T-cell (primary cell): ENCODE data around the gene SCNN1G. TPM values are rescaled to one million over a fixed set of nuclear protein-coding genes. Genes with fewer than 3 reads are reported as not detected.

Source experiments
- ATAC-seq, 4 experiments: fragments of 200-7000 bp in 3 of 4; fragments of 150-1000 bp in 1 of 4; cut with Tn5 transposase; replicated peaks in 1 of 4; 1 replicate in 3 of 4; 2 replicates in 1 of 4; pipeline ENCODE4 v1.10.0; 2021; ENCODE audit warnings: moderate library complexity in 3 of 4, mild to moderate bottlenecking in 2 of 4, moderate number of reproducible peaks in 1 of 4
- CTCF ChIA-PET, 2 donors: fragments of 300-600 bp; sonication (Branson Sonifier 250); formaldehyde crosslinking; loops; one replicate each; lab custom pipeline; 2022; ENCODE audit warnings: antibody characterized with exemption in 2 of 2; lab: Charles Lee
- POLR2A ChIA-PET, 2 donors: fragments of 300-600 bp; sonication (Branson Sonifier 250); formaldehyde crosslinking; loops; one replicate each; lab custom pipeline; 2022; ENCODE audit warnings: antibody characterized with exemption in 2 of 2; lab: Charles Lee
- DNase-seq, 35 experiments: peaks; one replicate each; pipeline versions ENCODE4 v3.0.0 to v3.0.0-alpha.2; 2013 to 2023
- H3K27ac ChIP-seq: one replicate; pipeline ENCODE4 v1.5.1; 2013; ENCODE audit warnings: low read length
- H3K27me3 ChIP-seq, 2 experiments: replicated peaks in 1 of 2; 1 replicate in 1 of 2; 2 replicates in 1 of 2; pipeline versions ENCODE4 v1.6.1 to v1.7.0; 2013; ENCODE audit warnings: low read length in 1 of 2, mixed read lengths in 1 of 2; ENCODE audit not compliant: control insufficient read depth in 2 of 2, insufficient read depth in 2 of 2; ENCODE audit errors: extremely low read depth in 1 of 2
- H3K36me3 ChIP-seq, 2 donors: 1 replicate in 1 of 2; 2 replicates in 1 of 2; pipeline versions ENCODE4 v1.6.1 to v1.7.0; 2013; ENCODE audit warnings: low read length in 1 of 2; ENCODE audit not compliant: control insufficient read depth in 2 of 2, insufficient read depth in 1 of 2; ENCODE audit errors: extremely low read depth in 1 of 2
- H3K4me1 ChIP-seq, 2 experiments: 1 replicate in 1 of 2; 2 replicates in 1 of 2; pipeline versions ENCODE4 v1.6.1 to v1.7.0; 2013; ENCODE audit warnings: low read length in 2 of 2, mixed read lengths in 1 of 2; ENCODE audit not compliant: insufficient read depth in 2 of 2, control insufficient read depth in 1 of 2; ENCODE audit errors: extremely low read depth in 1 of 2
- H3K4me3 ChIP-seq, 2 donors: 1 replicate in 1 of 2; 2 replicates in 1 of 2; pipeline versions ENCODE4 v1.5.1 to v1.7.0; 2013; ENCODE audit warnings: mild to moderate bottlenecking in 2 of 2, low read length in 1 of 2, moderate library complexity in 1 of 2; ENCODE audit not compliant: control insufficient read depth in 1 of 2; ENCODE audit errors: extremely low read depth in 1 of 2
- H3K9me3 ChIP-seq: 2 replicates; pipeline ENCODE4 v1.7.0; 2013
- H3K27ac Mint-ChIP-seq, 2 donors: one replicate each; pipeline ENCODE4 v1.8.0; 2020 to 2021; ENCODE audit warnings: mild to moderate bottlenecking in 2 of 2, mixed read lengths in 2 of 2
- H3K27me3 Mint-ChIP-seq, 2 donors: one replicate each; pipeline ENCODE4 v1.8.0; 2021 to 2022; ENCODE audit warnings: mixed read lengths in 2 of 2
- H3K36me3 Mint-ChIP-seq: one replicate; pipeline ENCODE4 v1.8.0; 2021; ENCODE audit warnings: mixed read lengths
- H3K4me1 Mint-ChIP-seq, 3 donors: one replicate each; pipeline ENCODE4 v1.8.0; 2020 to 2022; ENCODE audit warnings: mixed read lengths in 3 of 3, mild to moderate bottlenecking in 1 of 3
- H3K4me3 Mint-ChIP-seq, 3 donors: one replicate each; pipeline ENCODE4 v1.8.0; 2020 to 2022; ENCODE audit warnings: mild to moderate bottlenecking in 3 of 3, mixed read lengths in 3 of 3, moderate library complexity in 3 of 3
- H3K9me3 Mint-ChIP-seq, 3 donors: one replicate each; pipeline ENCODE4 v1.8.0; 2020 to 2022; ENCODE audit warnings: mixed read lengths in 3 of 3
- WGBS: methylation state at CpG from one replicate; pipeline ENCODE4 v1.1.5; 2013; ENCODE audit warnings: missing lambda C conversion rate; ENCODE audit not compliant: insufficient coverage; 5-methylcytosine and 5-hydroxymethylcytosine counted together
- total RNA-seq, 35 experiments: library from RNA in 6 of 35; stranded (reverse) in 6 of 35; fragments of 120-200 nt in 1 of 35; gene quantifications; one replicate each; pipeline versions ENCODE4 v1.2.1 to v1.2.4 and lab custom pipeline; 2013 to 2026

The SCNN1G gene
- total RNA-seq, 5 donors from 2014 or later (not counting 1 experiment from before 2014, with no cell fraction given) = not detected

GRCh38 chr16:23225109-23225508 is 42.6 kb downstream of the SCNN1G start:
- ChIA-PET CTCF (no interaction called here), POLR2A (no interaction called here)
- Mint-ChIP-seq H3K27me3 (peaks cover 8 to 14% of the 10 kb centered on the region in 2 donors), H3K36me3 (no peaks in the 10 kb centered on the region), H3K4me3 (no peak overlapping the region), H3K4me1 (no peaks in the 10 kb centered on the region), H3K27ac (no peak overlapping the region), H3K9me3 (peaks cover 0 to 5% (median 0%) of the 10 kb centered on the region in 3 donors)
- WGBS = 72% methylated on average over 4 of the region's 4 CpGs
- DNase-seq (no peak), ATAC-seq (no peak)
- Histone ChIP-seq H3K27me3 (peaks cover 0 to 4% of the 10 kb centered on the region in 2 experiments), H3K36me3 (no peaks in the 10 kb centered on the region), H3K27ac (no peak overlapping the region), H3K4me3 (no peak overlapping the region), H3K4me1 (no peaks in the 10 kb centered on the region), H3K9me3 (no peaks in the 10 kb centered on the region)

DNA sequence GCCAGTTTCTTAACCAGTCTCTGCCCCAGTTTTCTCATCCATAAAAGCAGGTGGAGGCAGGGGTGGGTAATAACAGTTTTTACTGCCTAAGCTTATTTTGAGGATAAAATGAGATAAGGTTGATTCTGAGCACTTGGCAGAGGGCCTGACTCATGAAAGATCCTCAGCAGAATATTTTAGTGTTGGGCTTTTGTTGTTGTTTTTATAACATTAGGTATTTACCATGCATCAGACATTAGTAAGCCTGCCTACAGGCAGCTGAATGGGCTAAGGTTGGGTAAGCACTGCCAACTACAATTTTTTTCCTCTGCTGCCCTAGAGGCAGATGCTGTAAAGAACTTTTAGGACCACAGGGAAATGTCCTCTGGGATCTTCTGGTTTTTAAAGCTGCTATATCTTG is 43.1 kb downstream of the SCNN1G start:
- Mint-ChIP-seq H3K36me3 (no peaks in the 10 kb centered on the region), H3K27me3 (peaks cover 4 to 9% of the 10 kb centered on the region in 2 donors), H3K4me1 (no peaks in the 10 kb centered on the region), H3K4me3 (no peak overlapping the region), H3K27ac (no peak overlapping the region), H3K9me3 (peaks cover 0 to 5% (median 0%) of the 10 kb centered on the region in 3 donors)
- no peak for ATAC-seq
- H3K9me3 ChIP-seq = no peaks in the 10 kb centered on the region
- H3K4me1 ChIP-seq = no peaks in the 10 kb centered on the region
- ChIA-PET POLR2A (no interaction called here), CTCF (no interaction called here)
- H3K27me3 ChIP-seq = peaks cover 0 to 4% of the 10 kb centered on the region in 2 experiments
- H3K4me3 ChIP-seq = no peak overlapping the region
- no peaks in the 10 kb centered on the region for H3K36me3 ChIP-seq
- H3K27ac ChIP-seq = no peak overlapping the region
- DNase-seq = no peak

DNA sequence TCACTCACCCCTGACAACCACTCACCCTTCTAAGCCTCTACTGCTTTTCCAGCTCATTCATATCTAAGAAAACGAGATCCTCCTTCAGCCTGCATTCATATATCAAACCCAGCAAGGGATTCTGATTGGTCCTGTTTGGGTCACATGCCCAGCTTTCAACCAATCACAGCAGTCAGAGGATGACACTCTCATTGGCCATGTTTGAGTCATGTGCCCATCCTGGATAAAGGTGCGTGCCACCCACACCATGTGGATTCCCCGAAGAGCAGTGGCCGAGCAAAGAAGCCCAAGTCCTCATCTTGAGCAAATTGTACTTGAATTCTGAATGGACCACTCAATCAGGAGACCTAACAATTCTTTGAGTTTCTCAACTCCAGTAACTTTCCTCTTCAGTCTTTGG is 45.0 kb downstream of the SCNN1G start:
- ChIA-PET CTCF (interaction anchor here in 1 of 2 donors (0.5 kb wide), 1 partner anchor 28 kb away, joined by 4 read pairs; no protein-coding TSS in a partner anchor), POLR2A (no interaction called here)
- Mint-ChIP-seq H3K4me3 (no peak overlapping the region), H3K9me3 (peaks cover 0 to 5% (median 0%) of the 10 kb centered on the region in 3 donors), H3K36me3 (no peaks in the 10 kb centered on the region), H3K27ac (no peak overlapping the region), H3K27me3 (peaks cover 10 to 11% of the 10 kb centered on the region in 2 donors), H3K4me1 (no peaks in the 10 kb centered on the region)
- Histone ChIP-seq H3K36me3 (no peaks in the 10 kb centered on the region), H3K4me1 (no peaks in the 10 kb centered on the region), H3K27me3 (peaks cover 0 to 4% of the 10 kb centered on the region in 2 experiments), H3K27ac (no peak overlapping the region), H3K9me3 (no peaks in the 10 kb centered on the region), H3K4me3 (no peak overlapping the region)
- no peak for ATAC-seq
- 50% methylated on average over 3 of the region's 4 CpGs for WGBS
- no peak for DNase-seq

- Histone ChIP-seq H3K4me3 (no peak overlapping the region), H3K27me3 (no peaks in the 10 kb centered on the region), H3K36me3 (no peaks in the 10 kb centered on the region), H3K27ac (no peak overlapping the region), H3K4me1 (no peaks in the 10 kb centered on the region), H3K9me3 (no peaks in the 10 kb centered on the region)
- no peaks in the 10 kb centered on the region for H3K4me1 Mint-ChIP-seq
- ChIA-PET CTCF (no interaction called here), POLR2A (no interaction called here)
- WGBS = no CpG with 5 or more reads among the region's 4 CpGs
- no peak overlapping the region for H3K4me3 Mint-ChIP-seq
- no peak overlapping the region for H3K27ac Mint-ChIP-seq
- ATAC-seq (no peak), DNase-seq (no peak)
- no peaks in the 10 kb centered on the region for H3K36me3 Mint-ChIP-seq
- peaks cover 0 to 5% (median 0%) of the 10 kb centered on the region in 3 donors for H3K9me3 Mint-ChIP-seq
- H3K27me3 Mint-ChIP-seq = peaks cover 10 to 11% of the 10 kb centered on the region in 2 donors
These were observed 47.2 kb downstream of the SCNN1G start for GRCh38 chr16:23229714-23230113.

GRCh38 chr16:23232806-23233205 is 50.3 kb downstream of the SCNN1G start:
- ChIA-PET CTCF (no interaction called here), POLR2A (no interaction called here)
- ATAC-seq (no peak), DNase-seq (no peak)
- Mint-ChIP-seq H3K4me3 (no peak overlapping the region), H3K27ac (no peak overlapping the region), H3K27me3 (peaks cover 13 to 20% of the 10 kb centered on the region in 2 donors), H3K36me3 (no peaks in the 10 kb centered on the region), H3K9me3 (no peaks in the 10 kb centered on the region), H3K4me1 (no peaks in the 10 kb centered on the region)
- Histone ChIP-seq H3K27ac (no peak overlapping the region), H3K36me3 (no peaks in the 10 kb centered on the region), H3K9me3 (no peaks in the 10 kb centered on the region), H3K27me3 (no peaks in the 10 kb centered on the region), H3K4me3 (no peak overlapping the region), H3K4me1 (no peaks in the 10 kb centered on the region)
- WGBS = 57% methylated on average over 2 of the region's 2 CpGs

DNA sequence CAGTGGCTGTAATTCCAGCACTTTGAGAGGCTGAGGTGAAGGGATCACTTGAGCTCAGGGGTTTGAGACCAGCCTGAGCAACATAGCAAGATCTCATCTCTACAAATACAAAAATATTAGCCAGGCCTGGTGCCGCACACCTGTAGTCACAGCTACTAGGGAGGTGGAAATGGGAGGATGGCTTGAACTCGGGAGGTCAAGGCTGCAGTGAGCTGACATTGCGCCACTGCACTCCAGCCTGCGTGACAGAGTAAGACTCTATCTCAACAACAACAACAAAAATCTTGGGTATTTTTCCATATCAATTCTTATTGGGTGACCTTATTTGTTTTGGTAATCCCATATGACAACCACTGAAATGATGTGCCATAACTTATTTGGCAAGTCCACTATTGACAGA is 52.6 kb downstream of the SCNN1G start:
- H3K27me3 Mint-ChIP-seq = peaks cover 17 to 23% of the 10 kb centered on the region in 2 donors
- no peak overlapping the region for H3K27ac Mint-ChIP-seq
- H3K9me3 Mint-ChIP-seq = no peaks in the 10 kb centered on the region
- Histone ChIP-seq H3K36me3 (no peaks in the 10 kb centered on the region), H3K27ac (no peak overlapping the region), H3K4me3 (no peak overlapping the region), H3K27me3 (no peaks in the 10 kb centered on the region), H3K4me1 (no peaks in the 10 kb centered on the region), H3K9me3 (no peaks in the 10 kb centered on the region)
- H3K4me1 Mint-ChIP-seq = no peaks in the 10 kb centered on the region
- ATAC-seq (no peak), DNase-seq (no peak)
- no peaks in the 10 kb centered on the region for H3K36me3 Mint-ChIP-seq
- WGBS = 90% methylated on average over 2 of the region's 4 CpGs
- ChIA-PET POLR2A (no interaction called here), CTCF (interaction anchor here in 1 of 2 donors (0.7 kb wide), 1 partner anchor 31 kb away, joined by 3 read pairs; no protein-coding TSS in a partner anchor)
- no peak overlapping the region for H3K4me3 Mint-ChIP-seq

GRCh38 chr16:23236983-23237382 is 54.4 kb downstream of the SCNN1G start:
- no peaks in the 10 kb centered on the region for H3K4me1 ChIP-seq
- no peaks in the 10 kb centered on the region for H3K27me3 ChIP-seq
- no peaks in the 10 kb centered on the region for H3K9me3 Mint-ChIP-seq
- CTCF ChIA-PET = no interaction called here
- no peak overlapping the region for H3K27ac ChIP-seq
- DNase-seq (no peak), ATAC-seq (no peak)
- no peak overlapping the region for H3K4me3 ChIP-seq
- POLR2A ChIA-PET = no interaction called here
- no peaks in the 10 kb centered on the region for H3K36me3 ChIP-seq
- no CpG with 5 or more reads among the region's 1 CpG for WGBS
- H3K27me3 Mint-ChIP-seq = peaks cover 15 to 17% of the 10 kb centered on the region in 2 donors
- H3K4me3 Mint-ChIP-seq = no peak overlapping the region
- no peak overlapping the region for H3K27ac Mint-ChIP-seq
- no peaks in the 10 kb centered on the region for H3K36me3 Mint-ChIP-seq
- no peaks in the 10 kb centered on the region for H3K9me3 ChIP-seq
- no peaks in the 10 kb centered on the region for H3K4me1 Mint-ChIP-seq
